GM10847 (cell line): ENCODE measurements around the gene SELENOH.

ENCODE experiments used
- POLR2A ChIP-seq: IDR thresholded peaks from 2 replicates; pipeline ENCODE4 v1.6.1; 2011; ENCODE audit not compliant: insufficient read length; ENCODE audit errors: extremely low read depth

SELENOH gene

DNA sequence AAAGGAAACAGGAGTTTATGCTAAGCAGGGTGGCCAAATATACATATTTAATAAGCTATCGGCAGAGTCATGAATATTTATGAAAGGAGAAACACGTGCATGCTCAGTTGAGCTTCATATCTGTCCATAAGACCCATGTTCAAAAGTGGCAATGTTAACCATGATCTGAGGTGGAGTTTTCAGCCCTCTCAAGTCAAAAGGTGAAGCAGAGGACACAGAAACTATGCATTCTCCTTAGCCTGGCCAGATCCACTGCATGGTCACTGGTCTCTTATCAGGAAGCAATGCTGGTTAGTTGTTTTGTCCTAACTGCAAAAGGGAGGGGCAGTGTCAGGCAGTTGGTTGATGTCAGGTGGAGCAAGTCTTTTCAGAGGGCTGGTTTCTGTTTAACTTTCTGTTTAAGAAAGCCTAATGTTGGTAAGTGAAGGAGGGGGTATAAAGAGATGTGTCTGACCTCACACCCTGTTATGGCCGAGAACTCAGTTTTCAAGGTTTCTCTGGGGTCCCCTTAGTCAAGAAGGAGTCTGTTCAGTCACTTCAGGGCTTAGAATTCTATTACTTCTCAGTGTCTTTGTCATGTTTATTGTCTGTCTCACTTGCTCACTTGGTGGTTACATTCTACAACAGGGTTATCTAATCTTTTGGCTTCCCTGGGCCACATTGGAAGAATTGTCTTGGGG is 5.5 kb upstream of the SELENOH start:
- TF ChIP-seq POLR2A, result no peak

DNA sequence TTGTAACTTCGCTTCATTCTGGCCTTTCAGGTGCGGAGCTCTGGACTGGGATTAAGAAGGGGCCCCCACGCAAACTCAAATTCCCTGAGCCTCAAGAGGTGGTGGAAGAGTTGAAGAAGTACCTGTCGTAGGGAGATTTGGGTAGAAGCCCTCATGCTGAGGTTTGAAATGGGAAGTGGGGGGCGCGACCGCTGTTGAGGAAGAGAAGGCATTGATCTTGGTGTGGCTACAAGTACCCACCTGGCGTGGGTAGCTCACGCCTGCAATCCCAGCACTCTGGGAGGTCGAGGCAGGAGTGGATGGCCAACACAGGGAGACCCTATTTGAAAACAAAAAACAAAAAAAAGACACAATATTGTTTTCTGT is 779 bp downstream of the SELENOH start:
- no peak for TF ChIP-seq POLR2A

DNA sequence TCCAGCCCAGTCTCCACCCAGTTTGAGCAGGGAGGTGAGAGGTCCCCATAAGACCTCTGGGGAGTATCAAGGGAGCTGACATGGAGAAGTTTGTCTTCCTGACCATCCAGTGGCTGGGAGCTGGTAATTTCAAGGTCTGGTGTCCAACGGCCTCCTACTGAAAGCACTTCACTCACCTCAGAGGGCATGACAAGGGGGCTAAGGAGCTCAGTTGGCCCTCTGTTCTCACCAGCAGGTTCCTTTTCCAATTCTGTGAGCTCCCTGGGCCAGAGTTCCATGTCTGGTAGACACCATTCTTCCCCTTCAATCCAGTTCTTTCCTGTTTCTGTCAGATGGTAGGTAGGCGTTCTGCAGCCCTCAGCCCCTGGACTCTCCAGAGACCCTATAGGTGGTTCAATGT is 3.1 kb downstream of the SELENOH start:
- TF ChIP-seq POLR2A, result no peak

DNA sequence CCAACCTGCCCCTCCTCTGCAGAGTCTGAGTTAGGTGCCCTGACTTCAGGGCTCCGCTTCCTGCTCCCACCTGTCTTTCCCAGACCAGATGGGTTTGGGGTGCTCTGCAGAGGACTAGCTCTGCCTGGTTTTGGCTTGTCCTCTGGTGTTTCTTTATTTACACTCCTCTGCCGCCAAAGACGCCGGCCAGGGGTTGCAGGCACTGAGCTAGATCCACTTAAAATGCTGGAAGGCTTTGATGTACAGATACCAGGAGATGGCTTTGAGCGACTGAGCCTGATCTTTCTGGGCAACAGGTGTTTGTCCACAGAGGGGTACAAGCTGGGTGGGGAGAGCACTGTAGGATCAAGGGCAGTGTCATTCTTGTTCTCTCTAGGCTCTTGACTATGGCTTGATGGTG is 3.9 kb downstream of the SELENOH start:
- TF ChIP-seq POLR2A, result no peak

- TF ChIP-seq POLR2A, result no peak
Measured at GRCh38 chr11:57746920-57747319, 5.6 kb downstream of the SELENOH start.

DNA sequence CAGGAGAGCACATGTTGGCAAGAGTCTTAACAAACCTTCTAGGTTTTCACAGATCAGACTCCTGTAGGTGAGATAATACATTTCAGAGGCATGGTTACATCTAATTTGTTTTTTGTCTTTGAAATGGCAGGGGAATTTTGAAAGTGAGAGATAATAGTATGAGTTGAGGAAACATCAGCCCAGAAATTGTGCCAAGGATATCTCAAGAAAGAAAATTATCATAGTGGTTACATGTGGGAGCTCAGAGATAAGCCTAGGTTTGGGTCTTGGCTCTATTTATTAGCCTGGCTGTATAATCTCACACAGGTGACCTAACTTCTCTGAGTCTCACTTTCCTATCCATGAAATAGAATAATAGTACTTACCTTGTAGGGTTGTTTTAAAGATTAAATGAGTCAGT is 9.9 kb downstream of the SELENOH start:
- TF ChIP-seq POLR2A, result no peak

- no peak for TF ChIP-seq POLR2A
Measured at GRCh38 chr11:57751676-57752253, 10.5 kb downstream of the SELENOH start, which contains the start of gene BTBD18. TSS of gene BTBD18 (minus strand) at chr11:57751819. CDS start at chr11:57751188, 631 bp downstream.

- no peak for TF ChIP-seq POLR2A
Measured at GRCh38 chr11:57752954-57753353, 11.7 kb downstream of the SELENOH start.

GRCh38 chr11:57758174-57758573 is 16.9 kb downstream of the SELENOH start:
- no peak for TF ChIP-seq POLR2A

- peak; percentile 15 for TF ChIP-seq POLR2A
Measured at GRCh38 chr11:57761301-57762234, 20.3 kb downstream of the SELENOH start, which contains the start of gene CTNND1. TSS of gene CTNND1 (plus strand) at chr11:57761802. CDS start at chr11:57791479, 29,677 bp downstream.

DNA sequence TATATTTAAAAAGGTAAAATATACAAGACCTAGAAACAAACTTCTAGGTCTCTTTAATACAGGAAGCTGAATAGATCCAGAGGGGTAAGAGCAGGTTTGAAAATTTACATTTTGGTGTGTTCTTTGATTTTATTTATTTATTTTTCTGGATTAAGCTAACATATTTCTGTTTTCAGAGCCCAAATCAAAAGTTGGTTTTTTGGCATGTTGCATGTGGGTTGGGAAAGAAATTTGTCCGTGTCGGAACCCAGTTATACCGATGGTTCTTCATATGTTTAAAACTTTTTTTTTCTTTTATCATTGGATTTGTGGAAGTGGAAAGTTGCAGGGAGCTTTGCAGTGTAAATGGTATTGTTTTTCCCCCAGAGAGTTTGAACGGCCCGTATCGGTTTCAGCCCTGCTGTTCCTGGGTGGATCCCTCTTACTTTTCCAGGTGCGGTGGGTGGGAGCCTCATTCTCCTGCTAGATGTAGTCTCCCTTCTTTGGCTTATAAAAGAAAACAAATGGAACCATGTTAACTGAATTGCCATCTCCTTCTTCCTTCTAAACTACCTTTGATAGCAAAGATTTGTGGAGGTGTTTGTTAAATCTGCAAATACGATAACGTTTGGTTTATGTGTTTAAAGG is 21.1 kb downstream of the SELENOH start:
- TF ChIP-seq POLR2A, result no peak

GRCh38 chr11:57763568-57763967 is 22.3 kb downstream of the SELENOH start:
- TF ChIP-seq POLR2A, result no peak

- TF ChIP-seq POLR2A, result no peak
Measured at GRCh38 chr11:57764021-57764420, 22.7 kb downstream of the SELENOH start.

- no peak for TF ChIP-seq POLR2A
Measured at GRCh38 chr11:57764566-57764965, 23.3 kb downstream of the SELENOH start.

DNA sequence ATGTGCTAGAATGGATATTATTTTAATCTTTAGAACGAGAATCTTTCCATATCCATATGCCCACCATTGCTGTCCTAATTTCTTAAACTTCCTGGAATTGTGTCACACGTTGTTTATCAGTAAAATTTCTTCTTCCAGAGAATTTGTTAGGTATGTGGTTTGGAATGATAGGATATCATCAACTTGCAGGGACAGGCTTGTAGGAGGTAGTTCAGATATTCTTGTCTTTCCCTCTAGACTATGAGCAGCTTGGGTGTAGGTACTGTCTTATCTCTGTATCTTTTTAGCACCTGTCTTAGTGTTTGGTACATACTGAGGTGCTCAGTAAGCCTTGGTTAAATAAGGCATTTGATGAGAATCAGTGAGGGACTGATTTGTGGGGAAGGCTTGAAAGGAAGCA is 23.7 kb downstream of the SELENOH start:
- TF ChIP-seq POLR2A, result no peak
